ENCODE results near the gene ERC1. TPM values are rescaled to one million over a fixed set of nuclear protein-coding genes. Genes with fewer than 3 reads are reported as not detected.

The ERC1 gene
- total RNA-seq, 4 donors from 2014 or later: 28.9 to 106 (median 43.6) TPM

DNA sequence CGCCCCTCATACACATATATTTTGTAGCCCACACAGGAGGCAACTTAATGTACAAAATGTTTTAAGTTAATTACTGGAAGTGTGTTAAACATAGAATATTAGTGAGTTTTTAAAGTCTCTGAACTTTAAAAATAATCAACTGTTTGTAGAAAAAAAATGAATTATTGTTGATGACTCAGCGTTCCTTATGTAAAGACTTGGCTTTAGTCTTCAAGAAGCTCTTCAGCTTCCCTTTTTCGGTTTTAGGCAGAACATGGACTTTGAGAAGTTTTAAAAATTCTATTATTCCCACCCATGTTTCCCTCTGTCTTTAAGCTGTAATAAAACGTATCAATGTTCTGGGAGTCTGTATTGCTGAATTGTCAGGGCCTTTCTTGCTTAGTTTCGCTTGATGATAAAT, 333.9 kb downstream of the ERC1 start:
- H3K4me3 ChIP-seq: no peak overlapping the region
- H3K27me3 ChIP-seq: no peaks in the 10 kb centered on the region
- no peaks in the 10 kb centered on the region for H3K9me3 ChIP-seq
- H3K36me3 ChIP-seq: no peaks in the 10 kb centered on the region
- DNase-seq: no peak
- TF ChIP-seq POLR2A (IDR thresholded peaks at IDR 0.05): no peak
- TF ChIP-seq, protein P1, sequence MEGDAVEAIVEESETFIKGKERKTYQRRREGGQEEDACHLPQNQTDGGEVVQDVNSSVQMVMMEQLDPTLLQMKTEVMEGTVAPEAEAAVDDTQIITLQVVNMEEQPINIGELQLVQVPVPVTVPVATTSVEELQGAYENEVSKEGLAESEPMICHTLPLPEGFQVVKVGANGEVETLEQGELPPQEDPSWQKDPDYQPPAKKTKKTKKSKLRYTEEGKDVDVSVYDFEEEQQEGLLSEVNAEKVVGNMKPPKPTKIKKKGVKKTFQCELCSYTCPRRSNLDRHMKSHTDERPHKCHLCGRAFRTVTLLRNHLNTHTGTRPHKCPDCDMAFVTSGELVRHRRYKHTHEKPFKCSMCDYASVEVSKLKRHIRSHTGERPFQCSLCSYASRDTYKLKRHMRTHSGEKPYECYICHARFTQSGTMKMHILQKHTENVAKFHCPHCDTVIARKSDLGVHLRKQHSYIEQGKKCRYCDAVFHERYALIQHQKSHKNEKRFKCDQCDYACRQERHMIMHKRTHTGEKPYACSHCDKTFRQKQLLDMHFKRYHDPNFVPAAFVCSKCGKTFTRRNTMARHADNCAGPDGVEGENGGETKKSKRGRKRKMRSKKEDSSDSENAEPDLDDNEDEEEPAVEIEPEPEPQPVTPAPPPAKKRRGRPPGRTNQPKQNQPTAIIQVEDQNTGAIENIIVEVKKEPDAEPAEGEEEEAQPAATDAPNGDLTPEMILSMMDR (IDR thresholded peaks at IDR 0.05): no peak
- H3K27ac ChIP-seq: no peak overlapping the region
- H3K4me1 ChIP-seq: no peaks in the 10 kb centered on the region
- intact Hi-C loops (cut with DNase I; ENCODE audit: low total_unique reads): no loop called here

DNA sequence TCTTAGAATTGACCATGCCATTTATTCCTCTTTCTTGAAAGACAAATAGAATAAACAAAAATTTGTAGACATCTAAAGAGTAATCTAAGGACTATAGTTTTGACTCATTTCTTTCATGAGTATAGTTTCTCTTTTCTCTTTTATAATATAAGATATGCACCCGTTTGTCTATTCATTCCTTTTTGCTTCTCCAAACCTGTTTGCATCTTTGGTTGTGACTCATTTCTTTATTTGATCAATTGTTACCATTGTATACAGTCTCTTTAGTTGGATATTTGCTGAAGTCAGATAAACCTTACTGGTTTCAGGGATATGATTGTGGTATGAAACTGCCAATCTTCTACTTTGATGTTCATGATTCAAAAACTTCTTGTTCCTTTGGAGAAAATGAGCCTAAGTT, 334.6 kb downstream of the ERC1 start:
- no peaks in the 10 kb centered on the region for H3K4me1 ChIP-seq
- H3K9me3 ChIP-seq: no peaks in the 10 kb centered on the region
- no peak overlapping the region for H3K4me3 ChIP-seq
- H3K27me3 ChIP-seq: no peaks in the 10 kb centered on the region
- H3K36me3 ChIP-seq: no peaks in the 10 kb centered on the region
- TF ChIP-seq, protein P1 (IDR thresholded peaks at IDR 0.05): no peak
- no peak for TF ChIP-seq POLR2A (IDR thresholded peaks at IDR 0.05)
- intact Hi-C loops (cut with DNase I; ENCODE audit: low total_unique reads): no loop called here
- H3K27ac ChIP-seq: no peak overlapping the region
- no peak for DNase-seq

DNA sequence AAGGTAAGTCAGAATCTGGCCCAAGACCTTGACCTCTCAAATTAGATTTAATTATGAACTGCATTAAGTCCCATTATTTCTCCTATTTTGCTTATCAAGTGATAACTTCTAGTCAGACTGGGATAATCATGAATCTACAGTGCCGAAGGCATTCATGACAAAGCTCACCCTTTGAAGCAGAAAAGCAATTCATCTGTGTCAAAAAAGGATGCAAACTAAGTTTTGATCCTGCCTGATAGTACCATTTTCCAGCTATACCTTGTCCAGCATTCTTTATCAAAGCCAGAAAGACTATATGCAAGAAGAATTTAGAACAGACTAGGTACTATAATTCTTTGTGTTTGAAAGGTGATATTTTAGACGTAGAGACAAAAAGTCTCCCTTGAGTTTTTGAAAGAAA, 335.2 kb downstream of the ERC1 start:
- TF ChIP-seq, protein P1 (IDR thresholded peaks at IDR 0.05): no peak
- TF ChIP-seq POLR2A (IDR thresholded peaks at IDR 0.05): no peak
- intact Hi-C loops (cut with DNase I; ENCODE audit: low total_unique reads): no loop called here
- Histone ChIP-seq H3K27ac (no peak overlapping the region), H3K4me1 (no peaks in the 10 kb centered on the region), H3K36me3 (no peaks in the 10 kb centered on the region), H3K27me3 (no peaks in the 10 kb centered on the region), H3K4me3 (no peak overlapping the region), H3K9me3 (no peaks in the 10 kb centered on the region)
- no peak for DNase-seq

DNA sequence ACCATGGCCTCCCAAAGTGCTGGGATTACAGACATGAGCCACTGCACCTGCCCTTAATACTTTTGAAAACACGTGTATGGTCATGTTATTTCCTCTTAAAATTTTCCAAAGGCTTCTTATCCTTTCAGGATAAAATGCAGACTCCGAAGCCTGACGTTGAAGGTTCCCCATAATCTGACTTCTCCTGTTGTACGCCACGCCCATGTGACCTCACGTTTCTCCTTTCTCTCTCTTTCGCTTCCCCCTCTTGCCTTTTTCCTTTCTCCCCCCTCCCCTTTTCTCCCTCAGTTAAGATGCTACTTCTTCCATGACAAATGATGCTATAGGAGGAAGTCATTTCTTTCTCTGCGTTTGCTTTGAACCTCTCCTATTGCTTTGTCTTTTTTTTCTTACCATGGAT, 337.4 kb downstream of the ERC1 start:
- Histone ChIP-seq H3K36me3 (no peaks in the 10 kb centered on the region), H3K4me1 (no peaks in the 10 kb centered on the region), H3K27me3 (no peaks in the 10 kb centered on the region), H3K27ac (no peak overlapping the region), H3K4me3 (no peak overlapping the region), H3K9me3 (no peaks in the 10 kb centered on the region)
- TF ChIP-seq, protein P1 (IDR thresholded peaks at IDR 0.05): no peak
- TF ChIP-seq POLR2A (IDR thresholded peaks at IDR 0.05): no peak
- intact Hi-C loops (cut with DNase I; ENCODE audit: low total_unique reads): no loop called here
- no peak for DNase-seq

DNA sequence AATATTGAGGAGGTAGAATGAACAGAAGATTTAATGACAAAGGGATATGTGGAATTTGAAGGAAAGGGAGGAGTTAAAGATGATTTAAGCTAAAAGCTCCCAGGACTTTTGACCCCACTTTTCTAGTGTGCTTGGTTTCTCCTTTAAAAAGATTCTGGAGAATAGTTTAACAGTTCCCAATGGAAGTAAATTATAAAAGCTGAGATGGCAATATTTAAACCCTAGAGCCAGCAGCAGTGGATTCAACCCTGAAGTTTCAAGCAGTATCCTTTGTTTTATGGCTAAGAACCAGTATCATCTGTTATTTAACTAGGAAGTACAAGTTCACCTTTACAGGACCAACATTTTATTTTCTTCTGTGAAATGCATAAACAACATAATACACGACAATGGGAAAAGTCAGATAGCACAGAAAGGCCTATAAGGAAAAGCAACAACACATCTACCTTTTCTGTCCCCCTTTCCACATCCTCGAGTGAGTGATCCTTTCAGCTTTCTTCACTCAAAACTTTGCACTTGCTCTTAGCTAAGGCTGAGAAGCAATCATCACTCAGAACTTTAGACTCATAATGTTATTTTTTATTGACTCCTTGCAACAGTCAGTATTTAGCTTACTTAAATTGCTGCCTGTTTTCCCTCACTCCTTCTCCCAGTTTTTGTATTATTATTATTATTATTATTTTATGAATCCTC, 338.9 kb downstream of the ERC1 start:
- intact Hi-C loops (cut with DNase I; ENCODE audit: low total_unique reads): no loop called here
- Histone ChIP-seq H3K4me1 (no peaks in the 10 kb centered on the region), H3K27ac (no peak overlapping the region), H3K36me3 (no peaks in the 10 kb centered on the region), H3K4me3 (no peak overlapping the region), H3K27me3 (no peaks in the 10 kb centered on the region), H3K9me3 (no peaks in the 10 kb centered on the region)
- TF ChIP-seq POLR2A (IDR thresholded peaks at IDR 0.05): no peak
- TF ChIP-seq, protein P1 (IDR thresholded peaks at IDR 0.05): no peak
- DNase-seq: no peak

Measured in uterus (tissue), 4 donors.